Fibroblast of skin of right biceps (primary cell): Measurements from ENCODE around the gene PRSS38.

Source experiments
- DNase-seq: peaks from one replicate; pipeline ENCODE4 v3.0.0-alpha.2; 2013

PRSS38 gene

GRCh38 chr1:227779685-227780084 is 35.8 kb upstream of the PRSS38 start:
- no peak for DNase-seq

- no peak for DNase-seq
These were observed 35.1 kb upstream of the PRSS38 start for GRCh38 chr1:227780101-227781044.

GRCh38 chr1:227781314-227781930 is 34.1 kb upstream of the PRSS38 start:
- DNase-seq, result no peak

- no peak for DNase-seq
These were observed 33.2 kb upstream of the PRSS38 start for GRCh38 chr1:227782226-227782625.

- no peak for DNase-seq
These were observed 30.2 kb upstream of the PRSS38 start for GRCh38 chr1:227785094-227785804.

GRCh38 chr1:227785805-227786671 is 29.4 kb upstream of the PRSS38 start:
- DNase-seq, result no peak

- DNase-seq, result no peak
These were observed 28.6 kb upstream of the PRSS38 start for GRCh38 chr1:227786673-227787512.

- peak; percentile 96 for DNase-seq
These were observed 27.8 kb upstream of the PRSS38 start for GRCh38 chr1:227787513-227788270.

GRCh38 chr1:227788271-227789083 is 27.0 kb upstream of the PRSS38 start:
- no peak for DNase-seq

GRCh38 chr1:227789084-227790033 is 26.1 kb upstream of the PRSS38 start:
- DNase-seq, result no peak

GRCh38 chr1:227790034-227790400 is 25.5 kb upstream of the PRSS38 start:
- DNase-seq, result no peak

GRCh38 chr1:227790868-227791267 is 24.6 kb upstream of the PRSS38 start:
- DNase-seq, result no peak

- no peak for DNase-seq
These were observed 23.9 kb upstream of the PRSS38 start for GRCh38 chr1:227791425-227792143.

GRCh38 chr1:227792216-227793078 is 23.0 kb upstream of the PRSS38 start:
- DNase-seq, result no peak

GRCh38 chr1:227793079-227793947 is 22.2 kb upstream of the PRSS38 start:
- no peak for DNase-seq
